ENCODE results near the gene CNTN5.

The CNTN5 gene

GRCh38 chr11:99333621-99334020, 312.9 kb downstream of the CNTN5 start:
- DNase-seq (ENCODE audit: extremely low read depth, low read depth) = no peak
- TF ChIP-seq, protein P1, sequence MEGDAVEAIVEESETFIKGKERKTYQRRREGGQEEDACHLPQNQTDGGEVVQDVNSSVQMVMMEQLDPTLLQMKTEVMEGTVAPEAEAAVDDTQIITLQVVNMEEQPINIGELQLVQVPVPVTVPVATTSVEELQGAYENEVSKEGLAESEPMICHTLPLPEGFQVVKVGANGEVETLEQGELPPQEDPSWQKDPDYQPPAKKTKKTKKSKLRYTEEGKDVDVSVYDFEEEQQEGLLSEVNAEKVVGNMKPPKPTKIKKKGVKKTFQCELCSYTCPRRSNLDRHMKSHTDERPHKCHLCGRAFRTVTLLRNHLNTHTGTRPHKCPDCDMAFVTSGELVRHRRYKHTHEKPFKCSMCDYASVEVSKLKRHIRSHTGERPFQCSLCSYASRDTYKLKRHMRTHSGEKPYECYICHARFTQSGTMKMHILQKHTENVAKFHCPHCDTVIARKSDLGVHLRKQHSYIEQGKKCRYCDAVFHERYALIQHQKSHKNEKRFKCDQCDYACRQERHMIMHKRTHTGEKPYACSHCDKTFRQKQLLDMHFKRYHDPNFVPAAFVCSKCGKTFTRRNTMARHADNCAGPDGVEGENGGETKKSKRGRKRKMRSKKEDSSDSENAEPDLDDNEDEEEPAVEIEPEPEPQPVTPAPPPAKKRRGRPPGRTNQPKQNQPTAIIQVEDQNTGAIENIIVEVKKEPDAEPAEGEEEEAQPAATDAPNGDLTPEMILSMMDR (IDR thresholded peaks at IDR 0.05; ENCODE audit: low read depth, low read length) = no peak

DNA sequence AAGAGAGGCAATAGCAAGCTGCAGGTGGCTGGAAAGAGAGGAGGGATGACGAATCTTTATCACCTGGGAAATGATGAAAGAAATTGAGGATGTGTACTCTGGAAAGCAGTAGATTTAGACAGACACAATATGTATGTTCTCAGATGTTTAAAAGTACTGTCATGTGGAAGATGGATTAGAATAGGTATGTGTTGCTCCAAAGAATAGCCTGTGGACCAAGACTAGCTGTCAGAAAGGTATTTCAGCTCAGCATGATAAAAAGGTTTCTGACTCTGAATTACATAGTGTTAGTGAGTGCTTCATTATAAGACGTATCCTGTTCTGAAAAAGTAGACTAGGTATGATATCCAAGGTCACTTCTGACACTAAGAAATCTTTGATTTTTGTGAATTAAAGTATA, 322.4 kb downstream of the CNTN5 start:
- no peak for DNase-seq (ENCODE audit: extremely low read depth, low read depth)

DNA sequence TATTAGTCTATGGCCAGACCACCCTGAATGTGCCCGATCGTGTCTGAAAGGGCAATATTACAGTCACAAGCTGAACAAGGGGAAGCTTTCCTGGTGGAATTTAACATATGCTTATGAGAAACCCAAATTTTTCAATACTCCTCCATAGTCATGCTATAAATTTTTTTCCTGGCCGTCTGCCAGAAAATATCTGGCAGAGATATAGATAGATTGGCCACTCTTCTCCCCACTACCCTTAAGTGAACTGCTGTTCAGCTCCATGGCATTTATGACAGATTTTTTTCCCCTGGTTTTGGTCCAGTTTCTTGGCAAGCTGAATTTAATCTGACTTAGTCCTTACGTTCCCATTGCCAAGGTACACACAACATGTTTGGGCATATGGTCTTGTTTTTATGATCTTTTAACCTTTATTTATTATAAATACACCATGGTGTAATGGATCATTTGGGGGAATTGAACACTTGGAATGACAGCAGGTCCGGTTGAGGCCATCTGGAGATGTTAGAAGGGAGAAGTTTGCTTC, 328.5 kb downstream of the CNTN5 start:
- TF ChIP-seq, protein P1 (IDR thresholded peaks at IDR 0.05; ENCODE audit: low read depth, low read length) = no peak
- DNase-seq (ENCODE audit: extremely low read depth, low read depth) = no peak

More for the DNA sequence above, 322.4 kb downstream of the CNTN5 start:
- TF ChIP-seq, protein P1 (IDR thresholded peaks at IDR 0.05; ENCODE audit: low read depth, low read length) = no peak

GRCh38 chr11:99351624-99352023, 330.9 kb downstream of the CNTN5 start:
- TF ChIP-seq, protein P1 (IDR thresholded peaks at IDR 0.05; ENCODE audit: low read depth, low read length) = no peak
- DNase-seq (ENCODE audit: extremely low read depth, low read depth) = no peak

DNA sequence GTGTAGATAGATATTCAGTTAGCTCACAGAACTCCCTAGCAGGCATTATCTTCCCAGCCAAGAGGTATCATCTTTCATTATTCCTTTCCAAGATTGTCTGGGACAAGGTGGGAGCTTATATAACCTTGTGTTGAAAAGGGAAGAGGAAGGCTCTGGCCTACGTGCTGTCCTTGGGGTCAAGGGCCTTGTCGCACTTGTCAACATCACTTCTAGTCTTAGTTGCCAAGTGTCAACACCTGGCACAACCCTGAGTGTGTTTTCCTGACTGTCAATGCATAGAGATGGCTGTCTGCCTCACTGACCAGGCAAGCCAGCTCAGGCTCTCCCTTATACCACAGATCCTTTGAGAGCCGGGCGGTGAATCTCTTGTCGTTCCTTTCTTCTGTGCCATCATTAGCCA, 331.9 kb downstream of the CNTN5 start:
- TF ChIP-seq, protein P1 (IDR thresholded peaks at IDR 0.05; ENCODE audit: low read depth, low read length) = no peak
- no peak for DNase-seq (ENCODE audit: extremely low read depth, low read depth)

- TF ChIP-seq, protein P1 (IDR thresholded peaks at IDR 0.05; ENCODE audit: low read depth, low read length) = no peak
- no peak for DNase-seq (ENCODE audit: extremely low read depth, low read depth)
Measured at GRCh38 chr11:99366546-99366945, 345.8 kb downstream of the CNTN5 start.

GRCh38 chr11:99368583-99368982, 347.8 kb downstream of the CNTN5 start:
- DNase-seq (ENCODE audit: extremely low read depth, low read depth) = no peak
- TF ChIP-seq, protein P1 (IDR thresholded peaks at IDR 0.05; ENCODE audit: low read depth, low read length) = no peak
